Thyroid gland (tissue), 4 donors: ENCODE data around the gene WDR73. TPM values are rescaled to one million over a fixed set of nuclear protein-coding genes. Genes with fewer than 3 reads are reported as not detected.

Experiments
- DNase-seq, 2 donors: peaks; one replicate each; pipeline ENCODE4 v3.0.0-alpha.2; 2019
- H3K27ac ChIP-seq, 3 donors: fragments of 200-600 bp; sonication (generic); 1 replicate in 2 of 3; 2 replicates in 1 of 3; pipeline ENCODE4 v1.5.1; 2016 to 2019; ENCODE audit warnings: mild to moderate bottlenecking in 1 of 3, moderate library complexity in 1 of 3
- H3K27me3 ChIP-seq: fragments of 200-600 bp; sonication (generic); one replicate; pipeline ENCODE4 v1.5.1; 2019
- H3K36me3 ChIP-seq, 2 donors: fragments of 200-600 bp; sonication (generic); one replicate each; pipeline ENCODE4 v1.5.1; 2016 to 2019
- H3K4me1 ChIP-seq, 2 donors: fragments of 200-600 bp; sonication (generic); one replicate each; pipeline ENCODE4 v1.5.1; 2017 to 2019
- H3K4me3 ChIP-seq, 3 donors: fragments of 200-600 bp; sonication (generic); replicated peaks in 1 of 3; 1 replicate in 2 of 3; 2 replicates in 1 of 3; pipeline ENCODE4 v1.5.1; 2016; ENCODE audit warnings: mild to moderate bottlenecking in 1 of 3
- H3K9me3 ChIP-seq: fragments of 200-600 bp; sonication (generic); one replicate; pipeline ENCODE4 v1.5.1; 2017
- POLR2A ChIP-seq, 2 donors: fragments of 450-650 bp; IDR thresholded peaks; one replicate each; pipeline ENCODE4 v1.6.1; 2017; ENCODE audit warnings: antibody characterized with exemption in 2 of 2, mild to moderate bottlenecking in 2 of 2, moderate library complexity in 1 of 2
- WGBS, 2 donors: methylation state at CpG; one replicate each; pipeline ENCODE4 v1.1.5; 2017; 5-methylcytosine and 5-hydroxymethylcytosine counted together
- intact Hi-C: fragments of 100-400 bp; cut with DNase I; formaldehyde crosslinking; loops from one replicate; pipeline ENCODE4 v1.15.1; 2023
- total RNA-seq, 4 donors: library from RNA; depleted of rRNA; stranded (reverse); fragments of >200 nt; gene quantifications; one replicate each; pipeline ENCODE4 v1.2.3, GENCODE V29; 2016
- TF ChIP-seq, protein P1 (sequence below), 6 experiments: fragments of 200-600 bp in 3 of 6; fragments of 450-650 bp in 3 of 6; sonication (generic) in 3 of 6; IDR thresholded peaks; one replicate each; pipeline ENCODE4 v1.5.1; 2016 to 2019; ENCODE audit warnings: antibody characterized with exemption in 6 of 6, mild to moderate bottlenecking in 2 of 6, inconsistent platforms in 1 of 6, moderate library complexity in 1 of 6

Gene WDR73
- total RNA-seq, 4 donors from 2014 or later, result 37.5 to 63.3 (median 41.1) TPM

DNA sequence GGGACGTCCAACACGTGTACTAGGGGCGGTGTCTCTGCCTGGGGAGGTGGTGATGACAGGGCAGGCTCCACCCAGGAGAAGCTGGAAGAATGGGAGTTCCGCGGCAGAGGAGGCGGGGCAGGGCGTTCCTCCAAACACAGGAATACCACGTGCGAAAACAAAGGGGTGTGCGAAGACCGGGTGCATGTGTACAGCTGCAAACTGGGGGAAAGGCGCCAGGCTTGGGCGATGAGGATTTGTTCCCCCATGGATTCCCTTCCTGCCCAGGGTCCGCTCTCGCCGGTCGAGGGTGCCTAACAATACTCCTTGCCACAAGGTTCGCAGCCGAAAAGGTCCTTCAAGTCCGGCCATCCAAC lies 53.8 kb downstream of the WDR73 start:
- peaks cover 8% of the 10 kb centered on the region in 2 donors for H3K4me1 ChIP-seq
- intact Hi-C loops, result loop anchor here (5.0 kb wide), 1 partner anchor 42 kb away; no protein-coding TSS in a partner anchor
- H3K36me3 ChIP-seq, result no peaks in the 10 kb centered on the region
- TF ChIP-seq POLR2A (IDR thresholded peaks at IDR 0.05), result no peak
- TF ChIP-seq, protein P1, sequence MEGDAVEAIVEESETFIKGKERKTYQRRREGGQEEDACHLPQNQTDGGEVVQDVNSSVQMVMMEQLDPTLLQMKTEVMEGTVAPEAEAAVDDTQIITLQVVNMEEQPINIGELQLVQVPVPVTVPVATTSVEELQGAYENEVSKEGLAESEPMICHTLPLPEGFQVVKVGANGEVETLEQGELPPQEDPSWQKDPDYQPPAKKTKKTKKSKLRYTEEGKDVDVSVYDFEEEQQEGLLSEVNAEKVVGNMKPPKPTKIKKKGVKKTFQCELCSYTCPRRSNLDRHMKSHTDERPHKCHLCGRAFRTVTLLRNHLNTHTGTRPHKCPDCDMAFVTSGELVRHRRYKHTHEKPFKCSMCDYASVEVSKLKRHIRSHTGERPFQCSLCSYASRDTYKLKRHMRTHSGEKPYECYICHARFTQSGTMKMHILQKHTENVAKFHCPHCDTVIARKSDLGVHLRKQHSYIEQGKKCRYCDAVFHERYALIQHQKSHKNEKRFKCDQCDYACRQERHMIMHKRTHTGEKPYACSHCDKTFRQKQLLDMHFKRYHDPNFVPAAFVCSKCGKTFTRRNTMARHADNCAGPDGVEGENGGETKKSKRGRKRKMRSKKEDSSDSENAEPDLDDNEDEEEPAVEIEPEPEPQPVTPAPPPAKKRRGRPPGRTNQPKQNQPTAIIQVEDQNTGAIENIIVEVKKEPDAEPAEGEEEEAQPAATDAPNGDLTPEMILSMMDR (IDR thresholded peaks at IDR 0.05), result no peak
- H3K27me3 ChIP-seq, result no peaks in the 10 kb centered on the region
- peak overlapping the region; percentile 57 to 94 (median 74) for H3K4me3 ChIP-seq
- DNase-seq, result peak; percentile 78 to 83
- no peaks in the 10 kb centered on the region for H3K9me3 ChIP-seq
- peak overlapping the region in 2 of 3 donors; percentile 27 to 66 for H3K27ac ChIP-seq
- WGBS, 2 donors, result 2 to 4% methylated on average over 20 of the region's 20 CpGs

DNA sequence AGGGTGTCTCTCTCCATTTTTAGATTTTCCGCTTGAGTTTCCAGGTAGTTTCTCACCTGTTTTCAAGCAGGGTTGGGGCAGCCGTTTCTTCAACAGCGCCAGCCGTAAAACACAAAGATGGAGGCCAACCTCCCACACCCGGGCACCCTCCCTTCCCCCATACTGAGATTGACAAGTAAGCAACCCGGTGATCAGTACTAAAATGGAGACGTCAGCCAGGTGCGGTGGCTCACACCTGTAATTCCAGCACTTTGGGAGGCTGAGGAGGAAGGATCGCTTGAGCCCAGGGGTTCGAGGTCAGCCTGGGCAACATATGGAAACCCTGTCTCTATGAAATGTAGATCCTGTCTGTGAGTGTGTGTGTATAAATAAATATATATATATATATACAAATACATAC lies 54.2 kb downstream of the WDR73 start:
- intact Hi-C loops, result loop anchor here (5.0 to 10.0 kb wide), 2 partner anchors 42 to 145 kb away; partner anchors contain the start of gene ZNF592
- no peak overlapping the region for H3K27ac ChIP-seq
- H3K27me3 ChIP-seq, result no peaks in the 10 kb centered on the region
- TF ChIP-seq, protein P1 (IDR thresholded peaks at IDR 0.05), result no peak
- no peak for TF ChIP-seq POLR2A (IDR thresholded peaks at IDR 0.05)
- H3K4me1 ChIP-seq, result peaks cover 8% of the 10 kb centered on the region in 2 donors
- H3K36me3 ChIP-seq, result no peaks in the 10 kb centered on the region
- DNase-seq, result no peak
- H3K4me3 ChIP-seq, result no peak overlapping the region
- H3K9me3 ChIP-seq, result no peaks in the 10 kb centered on the region
- 73 to 78% methylated on average over 10 of the region's 10 CpGs for WGBS, 2 donors

DNA sequence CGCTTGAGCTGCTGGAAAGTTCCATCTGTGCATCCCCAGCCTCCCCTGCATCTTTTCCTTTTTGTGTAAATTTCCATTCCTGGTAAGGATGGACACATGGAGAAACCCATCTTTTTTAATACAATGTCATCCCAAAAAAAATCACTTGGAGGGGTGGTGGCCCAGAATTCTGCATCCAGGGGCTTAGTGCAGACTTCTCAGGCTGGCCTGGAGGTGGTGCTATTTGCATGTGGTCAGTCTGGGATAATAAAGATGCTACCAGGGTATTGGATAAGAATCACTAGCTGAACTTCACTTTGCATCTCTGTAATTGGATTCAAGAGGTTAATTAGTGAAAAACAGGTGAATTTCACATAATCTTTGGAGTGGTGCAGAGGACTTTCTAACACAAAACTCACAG lies 55.1 kb downstream of the WDR73 start:
- no peak overlapping the region for H3K4me3 ChIP-seq
- H3K27ac ChIP-seq, result no peak overlapping the region

DNA sequence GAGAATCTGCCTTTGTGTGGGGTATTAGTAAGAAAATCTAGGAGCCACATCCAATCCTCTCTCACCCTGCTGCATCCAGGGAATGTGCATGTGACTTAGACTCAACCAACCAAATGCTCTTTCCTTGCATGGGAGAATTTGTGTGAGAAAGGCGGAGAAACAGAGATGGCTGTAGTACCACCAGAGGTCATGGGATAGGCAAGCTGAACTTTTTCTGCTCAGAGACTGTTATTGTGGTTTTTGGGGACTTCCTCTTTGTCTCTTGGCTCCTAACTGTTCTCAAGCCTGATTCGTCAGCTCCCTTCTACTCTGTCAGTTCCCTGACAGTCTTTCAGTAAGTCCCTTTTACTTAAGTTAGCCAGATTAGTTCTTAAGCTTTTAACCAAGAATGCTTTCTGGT lies 55.8 kb downstream of the WDR73 start:
- WGBS, 2 donors, result 80 to 93% methylated on average over 2 of the region's 2 CpGs

More for the DNA sequence above, 55.1 kb downstream of the WDR73 start:
- Histone ChIP-seq H3K27me3 (no peaks in the 10 kb centered on the region), H3K9me3 (no peaks in the 10 kb centered on the region), H3K4me1 (peaks cover 8% of the 10 kb centered on the region in 2 donors), H3K36me3 (no peaks in the 10 kb centered on the region)
- 75 to 78% methylated on average over 1 of the region's 1 CpG for WGBS, 2 donors
- peak; percentile 27 to 38 for DNase-seq
- TF ChIP-seq, protein P1 (IDR thresholded peaks at IDR 0.05), result peak in 4 of 6 experiments; percentile 53 to 63 (median 60)
- no peak for TF ChIP-seq POLR2A (IDR thresholded peaks at IDR 0.05)
- intact Hi-C loops, result loop anchor here (10.0 kb wide), 1 partner anchor 146 kb away; the partner anchor contains the start of gene ZNF592

DNA sequence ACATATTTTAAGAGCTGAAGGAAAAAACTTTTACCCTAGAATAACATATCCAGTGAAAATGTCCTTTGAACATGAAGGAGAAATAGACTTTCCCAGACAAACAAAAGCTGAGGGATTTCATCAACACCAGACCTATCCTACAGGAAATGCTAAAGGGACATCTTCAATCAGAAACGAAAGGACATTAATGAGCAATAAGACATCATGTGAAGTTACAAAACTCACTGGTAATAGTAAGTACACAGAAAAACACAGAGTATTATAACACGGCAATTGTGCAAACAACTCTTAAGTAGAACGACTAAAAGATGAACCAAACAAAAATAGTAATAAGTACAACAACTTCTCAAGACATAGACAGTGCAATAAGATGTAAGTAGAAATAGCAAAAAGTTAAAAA lies 56.8 kb downstream of the WDR73 start:
- TF ChIP-seq POLR2A (IDR thresholded peaks at IDR 0.05), result no peak
- TF ChIP-seq, protein P1 (IDR thresholded peaks at IDR 0.05), result no peak
- Histone ChIP-seq H3K36me3 (no peaks in the 10 kb centered on the region), H3K4me3 (no peak overlapping the region), H3K9me3 (no peaks in the 10 kb centered on the region), H3K27ac (no peak overlapping the region), H3K4me1 (peaks cover 8% of the 10 kb centered on the region in 2 donors), H3K27me3 (no peaks in the 10 kb centered on the region)
- no peak for DNase-seq
- intact Hi-C loops, result loop anchor here (10.0 kb wide), 1 partner anchor 148 kb away; the partner anchor contains the start of gene ZNF592
- WGBS, 2 donors, result 73 to 90% methylated on average over 3 of the region's 3 CpGs

More for the DNA sequence above, 55.8 kb downstream of the WDR73 start:
- no peaks in the 10 kb centered on the region for H3K9me3 ChIP-seq
- no peak overlapping the region for H3K4me3 ChIP-seq
- no peak for DNase-seq
- intact Hi-C loops, result loop anchor here (10.0 kb wide), 1 partner anchor 147 kb away; the partner anchor contains the start of gene ZNF592
- TF ChIP-seq, protein P1 (IDR thresholded peaks at IDR 0.05), result no peak
- no peak for TF ChIP-seq POLR2A (IDR thresholded peaks at IDR 0.05)
- H3K27ac ChIP-seq, result no peak overlapping the region
- no peaks in the 10 kb centered on the region for H3K27me3 ChIP-seq
- no peaks in the 10 kb centered on the region for H3K36me3 ChIP-seq
- H3K4me1 ChIP-seq, result peaks cover 8% of the 10 kb centered on the region in 2 donors
